ENCODE measurements around the gene GPR107.

- no peak for TF ChIP-seq CTCF (IDR thresholded peaks at IDR 0.05 in 4 of 5, conservative IDR thresholded peaks at IDR 0.05 in 1 of 5)
- TF ChIP-seq POLR2A (IDR thresholded peaks at IDR 0.05) = no peak
These were observed 125.7 kb downstream of the GPR107 start for GRCh38 chr9:130179331-130179907.
